Activated T-helper 1 cell treated with anti-CD3 and anti-CD28 coated beads, Interleukin-2, amount 50 U/mL, for 16 hours (primary cell): ENCODE results near the gene TNFRSF17.
"Not testable (repeated sequence)": the region's sequence is repeated elsewhere in the genome, so short reads cannot be mapped to it uniquely, and the experiment has no call there.

ENCODE experiments used
- DNase-seq, 2 donors: peaks; one replicate each; pipeline ENCODE4 v3.0.0-alpha.2; 2020; ENCODE audit warnings: low read depth in 1 of 2, low spot score in 1 of 2

TNFRSF17 gene

GRCh38 chr16:11970292-11970691, 5.3 kb downstream of the TNFRSF17 start:
- not testable (repeated sequence) for DNase-seq

DNA sequence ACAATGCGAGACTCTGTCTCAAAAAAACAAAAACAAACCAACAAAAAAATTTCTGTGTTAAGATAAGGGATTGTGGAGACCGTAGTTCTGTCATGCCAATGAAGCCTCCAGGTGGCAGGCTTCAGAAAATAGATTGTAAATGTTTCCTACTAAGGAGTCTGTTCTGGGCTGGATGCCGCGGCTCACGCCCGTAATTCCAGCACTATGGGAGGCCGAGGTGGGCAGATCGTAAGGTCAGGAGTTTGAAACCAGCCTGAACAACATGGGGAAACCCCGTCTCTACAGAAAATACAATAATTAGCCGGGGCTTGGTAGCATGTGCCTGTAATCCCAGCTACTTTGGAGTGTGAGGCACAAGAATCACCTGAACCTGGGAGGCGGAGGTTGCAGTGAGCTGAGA, 7.1 kb downstream of the TNFRSF17 start:
- no peak for DNase-seq

- DNase-seq, result no peak
Observed at GRCh38 chr16:11973070-11973469, 8.1 kb downstream of the TNFRSF17 start.

- DNase-seq, result peak in 1 of 2 donors; percentile 1
Observed at GRCh38 chr16:11976850-11977375, 11.9 kb downstream of the TNFRSF17 start.

DNA sequence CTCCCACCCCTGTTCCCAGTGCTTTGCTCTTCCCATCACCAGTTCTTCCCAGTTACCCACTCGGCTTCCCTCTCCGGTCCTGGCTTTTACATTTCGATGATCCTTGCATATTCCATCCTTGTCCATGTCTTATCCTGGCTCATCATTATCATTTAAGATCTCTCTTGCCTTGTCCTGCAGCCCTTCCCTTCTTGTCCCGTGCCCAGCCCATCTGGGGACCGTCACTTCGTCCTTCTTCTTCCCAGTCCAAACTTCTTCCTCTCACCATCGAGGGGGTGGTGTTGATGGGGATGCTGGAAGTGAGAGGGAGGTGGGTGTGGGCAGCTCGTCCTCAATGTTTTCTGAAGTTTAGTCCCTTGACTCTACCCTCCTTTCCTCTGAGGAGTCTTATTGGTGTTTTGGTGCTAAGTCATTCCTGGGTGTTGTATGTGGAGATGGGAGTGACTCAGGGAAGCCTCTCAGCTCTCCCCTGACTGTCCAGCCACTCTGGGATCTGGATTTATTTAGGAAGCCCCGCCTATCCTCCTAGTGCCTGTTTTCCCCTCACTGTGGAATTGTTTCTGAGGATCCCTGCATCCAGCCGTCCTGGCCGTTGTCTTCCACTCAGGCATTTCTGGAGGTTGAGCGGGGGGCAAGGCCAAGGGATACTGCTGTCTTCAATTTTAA, 12.5 kb downstream of the TNFRSF17 start:
- no peak for DNase-seq

DNA sequence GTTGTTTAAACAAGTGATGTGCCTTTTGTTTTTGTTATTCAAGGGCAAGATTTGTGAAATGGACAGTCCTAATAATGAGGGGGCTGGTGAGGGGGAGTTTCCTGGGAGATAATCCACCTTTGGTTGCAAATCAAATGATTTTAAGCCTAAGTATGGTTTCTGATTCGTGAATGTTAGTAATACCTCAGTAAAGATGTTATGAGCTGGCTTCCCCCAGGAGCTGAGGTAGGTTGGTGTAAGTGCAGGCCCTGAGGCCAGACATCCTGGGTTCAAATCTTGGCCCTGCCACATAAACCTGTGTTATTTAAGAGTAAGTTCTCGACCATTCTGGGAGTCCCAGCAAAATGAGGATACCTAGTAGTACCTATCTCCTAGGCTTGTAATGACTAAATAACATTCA, 13.1 kb downstream of the TNFRSF17 start:
- no peak for DNase-seq

DNA sequence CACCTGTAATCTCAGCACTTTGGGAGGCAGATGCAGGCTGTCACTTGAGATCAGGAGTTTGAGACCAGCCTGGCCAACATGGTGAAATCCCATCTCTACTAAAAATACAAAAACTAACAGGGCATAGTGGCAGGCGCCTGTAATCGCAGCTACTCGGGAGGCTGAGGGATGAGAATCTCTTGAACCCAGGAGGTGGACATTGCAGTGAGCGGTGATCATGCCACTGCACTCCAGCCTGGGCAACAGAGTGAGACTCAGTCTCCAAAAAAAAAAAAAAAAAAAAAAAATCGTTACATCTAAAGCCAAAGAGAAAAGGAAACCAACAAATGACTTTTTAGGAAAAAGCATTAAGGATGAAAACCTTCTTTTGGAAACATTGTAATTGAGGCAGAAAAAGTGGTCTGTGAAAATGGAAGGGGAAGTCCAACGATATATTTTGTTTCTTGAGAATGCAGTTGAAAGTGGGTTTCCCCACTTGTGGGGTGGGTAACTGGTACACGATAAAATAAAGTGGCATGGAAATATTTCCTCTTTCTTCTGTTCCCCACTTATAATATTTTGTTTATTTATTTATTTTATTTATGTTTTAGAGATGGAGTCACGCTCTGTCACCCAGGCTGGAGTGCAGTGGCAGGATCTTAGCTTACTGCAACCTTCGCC, 14.1 kb downstream of the TNFRSF17 start:
- DNase-seq, result no peak

DNA sequence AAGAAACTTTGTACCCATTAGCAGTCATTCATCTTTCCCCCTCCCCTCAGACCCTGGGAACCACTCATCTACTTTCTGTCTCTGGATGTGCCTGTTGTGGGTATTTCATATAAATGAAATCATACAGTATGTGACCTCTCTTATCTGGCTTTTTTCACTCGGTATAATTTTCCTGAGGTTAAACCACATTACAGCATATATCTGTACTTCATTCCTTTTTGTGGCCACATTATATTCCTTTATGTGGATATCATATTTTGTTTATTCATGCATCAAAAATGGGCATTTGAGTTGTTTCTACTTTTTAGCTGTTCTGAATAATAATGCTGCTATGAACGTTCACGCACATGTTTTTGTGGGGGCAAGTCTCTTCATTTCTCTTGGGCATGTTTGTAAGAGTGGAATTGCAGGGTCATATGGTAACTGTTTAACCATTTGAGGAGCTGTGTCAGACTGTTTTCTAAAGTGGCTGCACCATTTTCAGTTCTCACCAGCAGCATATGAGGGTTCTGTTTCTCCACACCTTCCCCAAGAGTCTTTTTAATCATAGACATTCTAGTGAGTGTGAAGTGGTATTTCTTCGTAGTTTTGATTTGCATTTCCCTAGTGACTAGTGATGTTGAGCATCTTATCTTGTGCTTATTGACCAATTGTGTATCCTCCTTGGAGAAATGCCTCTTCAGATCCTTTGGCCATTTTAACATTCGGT, 15.3 kb downstream of the TNFRSF17 start:
- DNase-seq, result no peak

DNA sequence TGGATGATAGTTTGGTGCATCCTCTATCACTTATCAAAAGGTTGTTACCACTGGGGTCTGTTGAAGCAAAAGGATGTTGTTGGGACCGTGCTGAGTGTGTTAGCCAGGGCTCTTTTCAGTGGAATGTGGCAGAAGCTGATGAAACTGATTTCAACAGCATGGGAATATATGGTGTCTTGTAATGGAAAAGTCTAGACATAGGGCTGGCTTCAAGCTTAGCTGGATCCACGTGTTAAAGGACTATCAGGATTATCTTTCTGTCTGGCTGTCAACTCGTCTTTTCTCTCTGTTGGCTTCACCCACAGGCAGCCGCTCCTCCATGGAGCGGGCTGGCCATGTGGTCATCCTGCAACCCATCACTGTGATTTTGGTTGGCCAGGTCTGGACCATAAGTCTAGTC, 20.2 kb downstream of the TNFRSF17 start:
- no peak for DNase-seq

DNA sequence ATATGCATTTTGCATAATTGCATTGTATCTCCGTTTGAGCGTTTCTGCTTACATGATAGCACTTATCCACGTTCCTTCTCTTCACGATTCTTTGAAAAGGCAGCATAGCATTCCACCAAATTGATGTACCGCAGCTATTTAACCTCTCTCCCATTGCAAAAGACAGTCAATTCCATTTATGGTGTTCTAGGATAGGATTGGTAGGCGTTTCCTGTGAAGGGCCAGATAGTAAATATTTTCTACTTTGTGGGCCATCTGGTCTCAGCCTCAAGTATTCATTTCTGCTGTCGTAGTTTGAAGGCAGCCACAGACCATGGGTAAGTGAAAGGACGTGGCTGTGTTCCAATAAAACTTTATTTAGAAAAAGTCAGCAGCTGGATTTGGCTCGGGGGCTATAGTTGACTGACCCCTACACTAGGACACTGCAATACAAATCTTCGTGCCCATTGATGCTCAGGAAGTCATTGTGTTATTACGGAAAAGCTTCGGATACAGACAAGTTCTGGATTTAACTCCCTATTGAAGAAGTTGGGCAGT, 21.6 kb downstream of the TNFRSF17 start:
- DNase-seq, result no peak

- no peak for DNase-seq
Observed at GRCh38 chr16:11988258-11988978, 23.4 kb downstream of the TNFRSF17 start.

DNA sequence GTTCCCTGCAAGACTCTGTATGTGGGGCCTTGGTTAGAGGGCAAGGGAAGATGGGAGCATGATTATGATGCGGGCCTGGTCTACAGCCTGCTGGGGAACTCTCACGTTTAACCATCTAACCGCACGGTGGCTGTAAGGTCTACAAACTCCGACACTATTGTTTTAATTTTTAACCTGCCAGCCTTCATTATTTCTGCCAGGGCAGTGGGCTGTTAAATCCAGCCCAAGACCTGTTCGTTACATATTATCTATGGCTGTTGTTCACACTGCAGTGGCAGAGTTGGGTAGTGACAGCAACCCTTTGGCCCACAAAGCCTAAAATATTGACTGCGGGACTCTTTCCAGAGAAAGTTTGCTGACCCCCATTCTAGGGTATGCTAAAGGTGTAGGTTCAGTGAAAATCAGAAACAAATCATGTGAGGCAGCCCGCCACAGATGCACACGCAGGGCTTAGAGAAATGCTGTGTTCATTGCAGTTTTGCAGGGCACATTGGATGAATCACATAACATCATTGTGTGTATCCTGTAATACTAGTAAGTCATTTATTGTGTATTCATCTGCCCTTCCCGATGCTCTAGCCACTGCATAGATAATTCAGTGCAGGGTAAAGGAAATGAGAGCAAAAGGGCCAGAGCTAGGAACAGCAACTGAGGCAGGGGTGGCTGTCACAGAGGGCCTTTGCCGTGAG, 25.8 kb downstream of the TNFRSF17 start:
- DNase-seq, result no peak

- DNase-seq, result no peak
Observed at GRCh38 chr16:11992008-11992584, 27.1 kb downstream of the TNFRSF17 start.

DNA sequence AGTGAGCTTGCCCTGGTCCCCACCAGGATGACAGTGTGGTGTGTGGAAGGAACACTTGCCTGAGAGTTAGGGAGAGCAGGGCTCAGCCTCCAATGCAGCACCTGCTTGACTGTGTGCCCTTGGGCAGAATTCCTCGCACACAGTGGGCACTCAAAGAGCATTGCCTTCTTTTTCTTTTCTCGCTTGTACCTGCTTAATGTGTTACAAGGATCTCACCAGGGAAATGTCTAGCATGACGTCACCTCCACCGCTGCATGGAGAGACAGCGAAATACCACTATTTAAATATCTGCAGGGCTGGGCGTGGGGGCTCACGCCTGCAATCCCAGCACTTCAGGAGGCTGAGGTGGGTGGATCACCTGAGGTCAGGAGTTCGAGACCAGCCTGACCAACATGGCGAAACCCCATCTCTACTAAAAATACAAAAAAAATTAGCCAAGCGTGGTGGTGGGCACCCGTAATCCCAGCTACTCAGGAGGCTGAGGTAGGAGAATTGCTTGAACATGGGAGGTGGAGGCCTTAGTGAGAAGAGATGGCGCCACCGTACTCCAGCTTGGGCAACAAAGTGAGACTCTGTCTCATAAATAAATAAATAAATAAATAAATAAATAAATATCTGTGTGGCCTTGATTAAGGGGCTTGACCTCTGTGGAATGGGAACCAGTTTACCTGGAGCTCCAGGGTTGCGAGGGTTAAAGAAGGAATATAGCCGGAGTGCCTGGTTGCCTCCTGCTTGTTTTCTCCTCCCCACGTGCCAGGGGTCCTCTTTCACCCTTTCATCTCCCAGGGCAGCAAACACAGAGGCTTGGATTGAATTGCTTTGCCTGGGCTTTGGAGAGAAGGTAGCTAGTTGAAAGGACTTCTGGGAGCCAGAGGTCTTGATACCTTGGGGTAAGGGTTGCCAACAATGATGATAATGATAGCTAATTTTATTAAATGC, 27.8 kb downstream of the TNFRSF17 start:
- no peak for DNase-seq

GRCh38 chr16:11994143-11995119, 29.4 kb downstream of the TNFRSF17 start:
- DNase-seq, result no peak

- no peak for DNase-seq
Observed at GRCh38 chr16:11996433-11997330, 31.7 kb downstream of the TNFRSF17 start.

DNA sequence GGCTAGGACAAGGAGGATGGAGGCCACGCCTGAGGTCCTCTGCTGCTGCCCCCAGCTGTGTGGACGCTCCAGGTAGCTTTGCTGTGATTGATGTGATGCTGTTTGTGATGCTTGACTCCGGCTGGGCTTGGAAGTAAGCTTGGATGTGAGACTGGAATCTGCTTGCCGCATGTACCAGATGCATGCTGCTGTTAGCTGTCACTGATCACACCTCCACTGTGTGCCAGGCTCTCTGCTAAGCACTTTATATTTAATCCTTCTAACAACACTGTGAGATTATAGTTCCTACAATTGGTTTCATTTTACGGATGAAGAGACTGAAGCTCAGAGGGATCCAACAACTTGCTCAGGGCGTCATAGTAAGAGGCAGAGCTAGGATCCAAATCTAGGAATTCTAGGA, 35.0 kb downstream of the TNFRSF17 start:
- DNase-seq, result no peak
